ENCODE data around the gene DTYMK. TPM values are rescaled to one million over a fixed set of nuclear protein-coding genes. Genes with fewer than 3 reads are reported as not detected.

The DTYMK gene
- total and polyA plus RNA-seq, 2 of the 8 experiments (the other 6 are each of a cell fraction or from before 2014, with no cell fraction given): 58.3 to 69.9 TPM

DNA sequence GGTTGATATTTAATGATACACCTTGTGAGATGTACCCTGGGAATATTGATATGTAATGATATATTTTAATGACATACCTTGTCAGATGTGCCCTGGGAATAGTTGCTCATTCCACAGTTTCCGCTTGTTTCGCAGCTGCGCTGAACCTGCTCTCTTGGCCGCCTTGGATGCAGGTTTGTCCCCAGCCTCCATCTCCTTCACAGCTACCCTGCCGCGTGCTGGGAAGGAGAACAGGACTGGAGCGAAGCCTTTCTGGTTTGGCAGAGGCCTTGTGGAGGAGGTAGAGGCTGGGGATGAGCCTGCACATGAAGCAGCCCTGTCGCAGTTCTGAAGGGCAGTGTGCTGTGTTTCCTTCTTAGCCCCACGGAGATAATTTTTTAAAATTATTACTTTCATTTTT, 34.5 kb downstream of the DTYMK start:
- Histone ChIP-seq H3K56ac (replicated peaks; ENCODE audit: insufficient read length, low read depth, low read length) (no peak overlapping the region), H3K9ac (replicated peaks in 1 of 4; ENCODE audit: extremely low read depth in 1 of 4, low read depth in 3 of 4, low read length in 3 of 4) (no peak overlapping the region), H3K27ac (ENCODE audit: low read depth, low read length) (no peak overlapping the region), H3K23me2 (ENCODE audit: low read depth, low read length) (no peaks in the 10 kb centered on the region), H3K79me2 (ENCODE audit: control insufficient read depth in 1 of 2, insufficient read depth in 2 of 2, low read length in 2 of 2) (peaks cover 6 to 42% of the 10 kb centered on the region in 2 experiments; a peak in 3 of 4 replicates), H3K36me3 (ENCODE audit: control insufficient read depth in 2 of 4, insufficient read depth in 4 of 4, low read length in 3 of 4) (peaks cover 5 to 40% (median 24%) of the 10 kb centered on the region in 4 experiments; a peak in 7 of 8 replicates), H3K4me3 (ENCODE audit: extremely low read depth in 1 of 4, insufficient read depth in 2 of 4, low read depth in 3 of 4, low read length in 4 of 4) (no peak overlapping the region), H3K4ac (replicated peaks; ENCODE audit: insufficient read length, low read depth, low read length) (no peak overlapping the region), H2BK20ac (ENCODE audit: low read length) (no peak overlapping the region), H3K9me3 (ENCODE audit: insufficient read depth in 2 of 2, low read depth in 1 of 2, low read length in 1 of 2) (no peaks in the 10 kb centered on the region), H2BK5ac (ENCODE audit: low read depth, low read length) (no peak overlapping the region; the same call in 1 of the 2 replicates), H3K23ac (ENCODE audit: insufficient read length) (no peak overlapping the region), H3K4me1 (replicated peaks in 1 of 4; ENCODE audit: control insufficient read depth in 3 of 4, insufficient read depth in 4 of 4, low read length in 3 of 4) (peaks cover 2 to 11% (median 4%) of the 10 kb centered on the region in 4 experiments), H2BK120ac (replicated peaks; ENCODE audit: low read depth, low read length) (no peak overlapping the region), H3K27me3 (replicated peaks in 1 of 4; ENCODE audit: control insufficient read depth in 3 of 4, extremely low read depth in 1 of 4, insufficient read depth in 3 of 4, low read length in 3 of 4) (no peaks in the 10 kb centered on the region), H4K91ac (replicated peaks; ENCODE audit: insufficient read length, low read length) (no peak overlapping the region), H2BK12ac (ENCODE audit: low read depth, low read length) (no peak overlapping the region), H4K20me1 (replicated peaks in 1 of 2; ENCODE audit: control insufficient read depth in 1 of 2, insufficient read depth in 2 of 2, low read length in 2 of 2) (peaks cover 23 to 24% of the 10 kb centered on the region in 2 experiments), H3K4me2 (ENCODE audit: insufficient read depth in 1 of 2, low read depth in 2 of 2, low read length in 2 of 2) (no peak overlapping the region), H4K8ac (ENCODE audit: extremely low read depth, insufficient read depth, low read length) (no peak overlapping the region), H4K5ac (ENCODE audit: insufficient read length, low read depth, low read length) (no peak overlapping the region), H2BK15ac (ENCODE audit: low read length) (no peak overlapping the region), H2AFZ (ENCODE audit: low read length) (no peak overlapping the region), H3K14ac (ENCODE audit: insufficient read length) (no peak overlapping the region), H2AK5ac (ENCODE audit: low read depth, low read length) (no peak overlapping the region), H3K79me1 (ENCODE audit: low read depth, low read length) (peaks cover 10% of the 10 kb centered on the region), H3K18ac (ENCODE audit: extremely low read depth, low read length) (no peak overlapping the region)
- ChIA-PET POLR2A (ENCODE audit: partially characterized antibody) (no interaction called here), CTCF (ENCODE audit: partially characterized antibody) (no interaction called here)
- 92% methylated on average over 9 of the region's 9 CpGs; no CpG with 5 or more reads in 1 of the 2 experiments for WGBS, 2 experiments (ENCODE audit: extremely low coverage in 1 of 2, insufficient coverage in 1 of 2, insufficient read length in 1 of 2, insufficient replicate concordance in 2 of 2, low coverage in 1 of 2, low lambda C conversion rate in 2 of 2, missing lambda C conversion rate in 1 of 2)
- no peak for FAIRE-seq
- no peak for DNase-seq (ENCODE audit: low read depth in 1 of 2, low spot score in 2 of 2)
- TF ChIP-seq ZNF274 (IDR thresholded peaks at IDR 0.05; ENCODE audit: borderline replicate concordance, extremely low read depth, low read length) (no peak), JUND (IDR thresholded peaks at IDR 0.05; ENCODE audit: low read length) (no peak), SP1 (IDR thresholded peaks at IDR 0.05; ENCODE audit: low read depth, low read length) (no peak), POLR2A (IDR thresholded peaks at IDR 0.05; ENCODE audit: control extremely low read depth in 1 of 2, low read depth in 2 of 2, low read length in 2 of 2) (no peak), CHD2 (IDR thresholded peaks at IDR 0.05; ENCODE audit: low read length) (no peak)
